ENCODE results near the gene DUSP5. TPM values are rescaled to one million over a fixed set of nuclear protein-coding genes. Genes with fewer than 3 reads are reported as not detected.

DUSP5 gene
- total and polyA plus RNA-seq, 2 of the 4 experiments (the other 2 are of a cell fraction): 42.1 to 48.1 TPM

- ChIA-PET CTCF (no interaction called here), POLR2A (ENCODE audit: unreplicated experiment) (no interaction called here)
- no CpG with 5 or more reads among the region's 4 CpGs for WGBS, 2 experiments (ENCODE audit: extremely low coverage in 2 of 2, insufficient read length in 1 of 2)
- no peak overlapping the region for H2AK5ac ChIP-seq (ENCODE audit: low read depth, low read length)
- H3K4me1 ChIP-seq (ENCODE audit: control insufficient read depth, insufficient read depth, low read length): peaks cover 20% of the 10 kb centered on the region
- no peak overlapping the region for H2BK120ac ChIP-seq (ENCODE audit: low read depth, low read length)
- H3K9ac ChIP-seq (ENCODE audit: low read depth, low read length): no peak overlapping the region
- no peak overlapping the region for H4K8ac ChIP-seq (ENCODE audit: low read depth in 2 of 2, low read length in 2 of 2)
- no peak overlapping the region for H2AFZ ChIP-seq (replicated peaks; ENCODE audit: low read length, poor library complexity)
- H3K4me2 ChIP-seq (ENCODE audit: low read depth, low read length): no peak overlapping the region
- intact Hi-C loops (cut with micrococcal nuclease) (no loop called here), in situ Hi-C loops (cut with MboI; ENCODE audit: low sequenced_read_pairs) (no loop called here), dilution Hi-C loops (cut with HindIII; ENCODE audit: low sequenced_read_pairs, unreplicated experiment) (no loop called here)
- H2BK15ac ChIP-seq (ENCODE audit: low read depth, low read length): no peak overlapping the region
- no peaks in the 10 kb centered on the region for H3K36me3 ChIP-seq (ENCODE audit: control insufficient read depth, insufficient read depth, low read length)
- no peak overlapping the region for H4K5ac ChIP-seq (ENCODE audit: low read depth, low read length)
- H3K23ac ChIP-seq (ENCODE audit: low read depth, low read length): no peak overlapping the region
- no TSS peak for BruUV-seq (replicated peaks)
- no peaks in the 10 kb centered on the region for H4K20me1 ChIP-seq (ENCODE audit: insufficient read depth, low read length)
- H3K79me1 ChIP-seq (ENCODE audit: low read depth in 1 of 2, low read length in 2 of 2): peaks cover 7 to 36% of the 10 kb centered on the region in 2 experiments; a peak in 2 of 4 replicates
- no peak overlapping the region for H3K14ac ChIP-seq (replicated peaks; ENCODE audit: low read depth, low read length)
- no peak overlapping the region for H3K4me3 ChIP-seq (ENCODE audit: insufficient read depth, low read depth, low read length)
- H3K9me1 ChIP-seq (ENCODE audit: insufficient read depth, low read length): peaks cover 19% of the 10 kb centered on the region
- TF ChIP-seq FOS (IDR thresholded peaks at IDR 0.05; ENCODE audit: low read depth, low read length) (no peak), ELK1 (IDR thresholded peaks at IDR 0.05; ENCODE audit: borderline replicate concordance, low read depth, low read length) (no peak), POLR2A (IDR thresholded peaks at IDR 0.05; ENCODE audit: low read depth, low read length) (no peak), RCOR1 (IDR thresholded peaks at IDR 0.05; ENCODE audit: insufficient replicate concordance, low read length) (no peak), CEBPB (IDR thresholded peaks at IDR 0.05; ENCODE audit: low read depth, low read length) (no peak), SMC3 (IDR thresholded peaks at IDR 0.05; ENCODE audit: low read depth, low read length) (no peak), BHLHE40 (IDR thresholded peaks at IDR 0.05; ENCODE audit: low read depth, low read length) (no peak), CTCF (conservative IDR thresholded peaks at IDR 0.05; ENCODE audit: low read depth, low read length) (no peak), MAFK (IDR thresholded peaks at IDR 0.05; ENCODE audit: low read depth, low read length) (no peak), MAZ (IDR thresholded peaks at IDR 0.05; ENCODE audit: borderline replicate concordance, low read depth, low read length) (no peak), RAD21 (IDR thresholded peaks at IDR 0.05; ENCODE audit: low read length) (no peak), RFX5 (IDR thresholded peaks at IDR 0.05; ENCODE audit: low read depth, low read length) (no peak), NFE2L2 (IDR thresholded peaks at IDR 0.05; ENCODE audit: low read depth, low read length) (no peak), CHD1 (IDR thresholded peaks at IDR 0.05; ENCODE audit: low read depth, low read length) (no peak), USF2 (IDR thresholded peaks at IDR 0.05; ENCODE audit: low read depth, low read length) (no peak), MXI1 (IDR thresholded peaks at IDR 0.05; ENCODE audit: borderline replicate concordance, low read depth, low read length) (no peak)
- no peak overlapping the region for H3K27ac ChIP-seq (ENCODE audit: insufficient read depth, low read length)
- H3K4ac ChIP-seq (ENCODE audit: low read depth, low read length): peak overlapping the region; percentile 31; the same call in 1 of the 2 replicates
- DNase-seq (no peak), ATAC-seq (ENCODE audit: low read depth) (no peak)
- H2BK20ac ChIP-seq (ENCODE audit: low read depth, low read length): no peak overlapping the region
- H3K56ac ChIP-seq (ENCODE audit: extremely low read depth, insufficient read depth, low read length): no peak overlapping the region
- H3K9me3 ChIP-seq (ENCODE audit: control insufficient read depth, insufficient read depth, low read length): no peaks in the 10 kb centered on the region
- no peaks in the 10 kb centered on the region for H3K27me3 ChIP-seq (ENCODE audit: control insufficient read depth, insufficient read depth, low read length)
- no peak overlapping the region for H2AK9ac ChIP-seq (replicated peaks; ENCODE audit: low read depth, low read length, poor library complexity)
- no peak overlapping the region for H4K91ac ChIP-seq (ENCODE audit: insufficient read depth, low read depth, low read length)
- H2BK5ac ChIP-seq (ENCODE audit: low read depth, low read length, poor library complexity, severe bottlenecking): no peak overlapping the region
- H3K18ac ChIP-seq (ENCODE audit: low read depth, low read length): no peak overlapping the region
These were observed 7.1 kb upstream of the DUSP5 start for GRCh38 chr10:110490640-110491039.
